A673 (cell line): Measurements from ENCODE around the gene ATOH8.

Experiments
- CTCF ChIP-seq: fragments of 300-800, 200-600 bp; sonication (generic); conservative IDR thresholded peaks from 2 replicates; pipeline ENCODE4 v1.5.1; 2017; ENCODE audit warnings: low read depth, mild to moderate bottlenecking, antibody characterized with exemption, low read length, moderate library complexity, mixed read lengths
- EZH2 ChIP-seq: fragments of 200-600 bp; sonication (generic); IDR thresholded peaks from 2 replicates; pipeline ENCODE4 v1.6.1; 2017; ENCODE audit warnings: borderline replicate concordance, low read depth, mild to moderate bottlenecking, mixed read lengths, antibody characterized with exemption, low read length; ENCODE audit not compliant: poor library complexity, severe bottlenecking

GRCh38 chr2:85737481-85737880 is 16.3 kb upstream of the ATOH8 start:
- TF ChIP-seq CTCF: no peak
- no peak for TF ChIP-seq EZH2
